Measurements from ENCODE around the gene IL1RL1.

- TF ChIP-seq POLR2AphosphoS5 (IDR thresholded peaks at IDR 0.05; ENCODE audit: low read depth, low read length) = no peak
- TF ChIP-seq TAF1 (IDR thresholded peaks at IDR 0.05; ENCODE audit: borderline replicate concordance, low read depth, low read length) = no peak
Measured at GRCh38 chr2:102336502-102336945, 25.2 kb downstream of the IL1RL1 start.
